NCI-H82 (cell line): ENCODE results near the gene CLMP.

ENCODE experiments used
- DNase-seq: peaks from one replicate; lab custom pipeline; 2025; lab: John Stamatoyannopoulos, UW

Gene CLMP

DNA sequence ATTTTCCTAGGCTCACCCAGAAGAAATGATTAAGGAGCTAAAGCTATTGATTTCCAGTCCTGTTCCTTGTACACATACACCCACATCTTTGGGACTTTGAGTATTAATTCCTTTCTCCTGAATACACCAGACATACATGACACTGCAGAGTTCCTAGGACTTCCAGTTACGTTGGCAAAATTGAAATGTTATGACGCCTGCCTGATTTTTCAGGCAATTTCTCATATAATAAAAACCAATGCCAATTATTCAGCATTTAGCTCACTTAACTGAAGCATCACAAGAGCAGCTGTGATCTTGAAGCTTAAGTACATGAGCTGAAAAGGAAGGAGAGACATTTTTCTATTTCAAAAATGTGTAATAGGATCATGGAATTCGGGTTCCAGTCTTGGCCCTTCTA, 4.5 kb downstream of the CLMP start:
- DNase-seq = no peak

DNA sequence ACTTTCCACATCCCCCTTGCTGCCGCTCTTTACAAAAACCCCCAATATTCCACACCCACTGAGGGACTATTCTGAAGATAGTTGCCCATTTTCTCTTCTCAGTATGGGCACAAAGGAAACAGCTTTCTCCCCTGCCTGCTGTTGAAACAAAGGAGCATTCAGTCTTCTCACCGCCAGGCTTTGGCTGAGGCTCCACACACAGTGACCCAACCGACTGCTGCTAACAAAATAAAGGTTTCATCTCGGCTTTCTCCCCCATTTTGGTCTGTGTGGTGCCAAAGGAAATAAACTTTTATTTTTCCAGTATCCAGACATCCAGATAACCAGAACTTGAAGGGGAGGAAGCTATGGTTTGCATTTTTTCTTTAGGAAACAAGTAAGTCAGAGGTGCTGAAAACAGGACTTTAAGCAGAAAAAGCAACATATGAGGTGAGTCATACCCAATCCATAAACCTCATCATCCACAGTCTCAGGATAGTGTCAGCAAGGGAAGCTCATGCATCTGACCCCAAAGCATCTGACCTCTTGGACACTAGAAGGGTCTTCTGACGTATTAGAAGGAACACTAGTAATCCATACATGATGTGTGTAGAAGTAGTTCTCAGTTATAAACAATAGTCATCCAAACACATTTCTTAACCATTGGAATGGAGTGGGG, 6.4 kb downstream of the CLMP start:
- DNase-seq = no peak

GRCh38 chr11:123187665-123188507, 7.2 kb downstream of the CLMP start:
- DNase-seq = peak; percentile 84

DNA sequence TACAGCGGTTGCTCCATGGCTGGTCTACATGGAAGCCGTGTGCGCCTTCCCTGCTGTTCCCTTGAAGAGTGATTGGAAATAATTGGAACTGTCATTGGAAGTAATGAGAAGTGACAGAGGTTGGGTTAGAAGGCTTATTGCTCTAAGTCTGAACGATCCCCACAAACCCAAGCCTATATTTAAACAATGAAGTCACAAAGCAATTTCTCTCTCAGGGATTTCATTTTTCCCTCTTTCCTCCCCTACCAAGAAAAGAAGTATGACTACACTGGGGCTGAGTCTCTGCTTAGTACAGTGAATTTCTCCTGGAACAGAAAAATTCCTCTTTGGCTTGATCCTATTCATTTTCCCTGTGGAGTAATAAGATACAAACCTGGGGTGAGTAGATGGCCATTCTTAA, 7.8 kb downstream of the CLMP start:
- DNase-seq = no peak

DNA sequence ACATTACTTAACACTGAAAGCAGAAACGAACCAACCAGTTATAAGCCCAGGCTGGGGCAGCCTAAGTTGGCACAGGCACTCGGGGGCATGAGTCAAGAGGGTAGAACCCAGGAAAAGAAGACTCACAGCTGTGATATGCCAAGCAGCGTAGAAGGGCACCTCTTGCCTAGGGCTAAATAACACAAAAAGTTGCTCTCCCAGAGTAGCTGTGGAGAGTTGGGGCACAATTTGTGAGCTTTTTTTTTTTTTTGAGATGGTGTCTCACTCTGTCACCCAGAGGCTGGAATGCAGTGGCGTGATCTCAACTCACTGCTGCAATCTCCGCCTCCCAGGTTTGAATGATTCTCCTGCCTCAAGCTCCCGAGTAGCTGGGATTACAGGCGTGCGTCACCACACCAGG, 8.8 kb downstream of the CLMP start:
- no peak for DNase-seq

GRCh38 chr11:123185326-123185725, 9.7 kb downstream of the CLMP start:
- no peak for DNase-seq

- no peak for DNase-seq
Observed at GRCh38 chr11:123184531-123184930, 10.5 kb downstream of the CLMP start.

- no peak for DNase-seq
Observed at GRCh38 chr11:123183391-123184099, 11.5 kb downstream of the CLMP start.

DNA sequence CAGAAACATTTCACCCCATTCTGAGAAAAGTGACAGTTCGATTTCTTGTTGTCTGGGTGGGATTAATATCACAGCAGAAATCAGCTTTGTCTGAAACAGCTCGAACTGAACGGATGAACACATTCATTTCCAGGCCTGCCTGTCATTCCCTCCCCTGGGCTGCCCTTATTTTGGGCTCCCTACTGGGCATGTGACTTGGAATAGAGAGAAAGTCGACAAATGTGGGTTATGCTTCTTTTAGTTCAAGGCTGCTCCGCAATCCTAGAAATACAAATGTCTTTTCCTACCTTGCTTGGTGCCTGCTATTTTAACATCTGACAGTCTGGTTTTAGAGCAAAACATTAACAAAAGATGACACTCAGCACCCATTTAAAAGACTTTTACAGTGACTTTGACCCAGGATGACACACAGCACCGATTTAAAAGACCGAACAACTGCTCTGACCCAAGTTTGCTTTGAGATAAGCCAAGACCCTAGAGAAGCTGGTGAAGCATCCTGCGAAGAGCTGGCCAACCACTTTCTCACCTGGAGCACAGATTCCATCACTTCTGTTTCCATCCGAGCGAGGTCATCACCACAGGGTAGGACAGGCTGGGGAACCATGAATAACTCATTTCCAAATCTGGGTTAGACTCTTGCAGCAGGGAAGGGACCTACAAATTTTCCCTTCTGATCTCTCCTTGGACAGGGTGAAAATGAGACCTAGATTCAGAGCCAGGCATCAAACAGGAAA, 13.1 kb downstream of the CLMP start:
- DNase-seq = no peak

- no peak for DNase-seq
Observed at GRCh38 chr11:123181075-123181474, 14.0 kb downstream of the CLMP start.

- no peak for DNase-seq
Observed at GRCh38 chr11:123180574-123180973, 14.5 kb downstream of the CLMP start.

- no peak for DNase-seq
Observed at GRCh38 chr11:123180166-123180565, 14.9 kb downstream of the CLMP start.

GRCh38 chr11:123179586-123179985, 15.5 kb downstream of the CLMP start:
- DNase-seq = no peak

DNA sequence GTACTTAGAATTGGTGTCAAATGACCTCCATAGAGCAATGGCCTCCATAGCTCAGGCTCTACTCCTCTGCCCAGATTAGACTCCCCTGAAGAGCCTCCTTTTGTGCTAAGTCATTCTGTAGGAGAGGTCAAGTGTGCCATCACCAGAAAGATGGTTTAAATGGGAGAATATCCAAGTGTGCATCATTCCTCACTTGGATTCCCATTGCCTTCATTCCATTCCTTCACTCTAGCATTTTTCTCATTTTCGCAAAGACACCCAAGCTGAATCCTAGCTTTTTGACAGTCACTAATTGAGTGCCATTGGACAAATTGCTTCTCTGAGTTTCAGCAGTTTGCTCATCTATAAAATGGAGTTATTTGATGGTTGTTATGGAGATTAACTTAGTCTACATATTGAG, 16.9 kb downstream of the CLMP start:
- no peak for DNase-seq

DNA sequence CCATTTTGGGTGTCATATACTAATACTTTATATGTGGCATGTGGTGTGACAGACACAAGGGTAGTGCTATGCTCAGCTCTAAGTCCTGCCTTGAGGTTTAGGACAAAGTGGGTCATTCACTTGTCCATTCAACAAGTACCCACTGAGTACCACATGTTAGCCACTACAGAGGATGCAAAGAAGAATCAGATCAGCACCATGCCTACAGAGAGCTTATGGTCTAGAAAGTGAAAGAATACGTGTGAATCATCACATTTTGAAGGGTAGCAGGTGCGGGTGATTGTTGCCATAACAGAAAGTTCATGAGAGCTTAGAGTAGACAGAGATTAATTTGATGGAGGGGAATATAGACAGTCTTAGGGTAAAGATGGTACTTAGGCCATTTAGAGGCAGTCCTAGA, 18.3 kb downstream of the CLMP start:
- no peak for DNase-seq

DNA sequence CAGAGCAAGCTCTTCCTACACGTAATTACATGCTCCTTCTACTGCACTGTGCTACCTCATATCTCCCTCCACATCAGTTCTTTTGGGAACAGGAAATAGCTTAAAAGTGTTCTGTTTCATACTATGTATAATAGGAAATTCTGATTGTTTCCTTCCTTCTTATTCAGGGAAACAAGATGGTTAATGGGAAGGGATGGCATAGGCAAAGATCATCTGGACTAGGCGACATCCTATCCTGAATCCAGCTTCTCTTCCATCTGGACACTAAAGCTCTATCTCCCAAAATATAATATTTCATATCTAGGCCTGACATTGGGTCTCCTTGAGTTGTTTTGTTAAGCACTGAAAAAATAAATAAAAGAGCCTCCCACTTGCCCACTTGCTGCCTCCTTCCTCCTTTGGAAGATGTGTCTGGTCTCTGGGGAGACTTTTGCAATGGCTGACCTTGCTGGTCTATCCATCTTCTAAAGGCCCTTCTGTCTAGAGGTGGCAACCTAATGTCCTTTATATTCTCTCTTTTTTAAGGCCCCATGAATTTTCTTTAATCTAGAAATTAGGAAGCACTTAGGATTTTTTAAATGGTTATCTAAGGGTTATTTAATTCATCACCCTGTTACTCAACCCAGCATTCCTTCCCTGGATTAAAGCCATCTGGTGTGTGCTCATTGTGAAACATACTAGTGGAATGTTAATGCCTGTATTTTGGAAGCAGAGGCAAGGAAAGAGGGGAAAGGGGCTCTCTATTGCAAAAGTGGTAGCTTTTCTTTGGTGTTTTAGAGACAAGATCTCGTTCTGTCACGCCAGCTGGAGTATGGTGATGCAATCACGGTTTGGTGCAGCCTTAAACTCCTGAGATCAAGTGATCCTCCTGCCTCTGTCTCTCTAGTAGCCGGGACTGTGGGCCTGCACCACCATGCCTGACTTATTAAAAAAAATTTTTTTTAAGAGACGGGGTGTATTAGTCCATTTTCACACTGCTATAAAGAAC, 20.6 kb downstream of the CLMP start:
- DNase-seq = peak; percentile 49

- no peak for DNase-seq
Observed at GRCh38 chr11:123173856-123174186, 21.2 kb downstream of the CLMP start.

DNA sequence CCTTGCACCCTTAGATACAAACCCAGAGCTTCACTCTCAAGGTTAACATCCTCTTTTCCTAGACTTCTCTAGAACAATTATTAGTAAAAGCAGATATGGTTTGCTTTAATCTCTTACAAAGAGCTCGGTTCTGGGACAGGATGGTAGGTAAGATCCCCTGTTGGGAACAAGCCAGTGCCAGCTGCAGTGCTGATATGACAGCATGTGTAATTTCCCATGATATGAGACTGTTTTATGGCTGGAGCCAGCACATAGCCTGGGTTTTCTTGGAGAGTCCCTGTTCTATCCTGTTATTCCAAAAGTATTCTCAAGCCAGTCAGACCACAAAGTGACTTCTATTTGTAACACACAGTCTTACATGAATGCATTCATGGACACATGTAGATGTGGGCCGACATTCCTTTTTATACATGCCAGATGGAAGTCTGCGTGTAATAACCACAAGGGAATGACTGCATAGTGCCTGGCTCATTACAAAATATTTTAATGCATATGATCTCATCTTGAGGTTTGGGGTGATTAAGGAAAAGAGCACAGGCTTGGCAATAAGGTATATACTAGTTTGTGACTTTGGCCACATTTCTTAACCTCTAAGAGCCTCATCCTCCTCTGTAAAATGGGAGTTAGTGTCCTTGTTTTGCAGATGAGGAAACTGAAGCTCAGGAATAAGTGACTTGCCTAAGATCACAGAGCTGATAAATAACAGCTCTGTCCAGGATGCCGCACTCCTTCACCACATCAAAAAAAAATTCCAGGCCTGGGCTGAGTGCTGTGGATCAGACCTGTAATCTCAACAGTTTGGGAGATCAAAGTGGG, 21.8 kb downstream of the CLMP start:
- DNase-seq = no peak

- no peak for DNase-seq
Observed at GRCh38 chr11:123170929-123171328, 24.1 kb downstream of the CLMP start.

DNA sequence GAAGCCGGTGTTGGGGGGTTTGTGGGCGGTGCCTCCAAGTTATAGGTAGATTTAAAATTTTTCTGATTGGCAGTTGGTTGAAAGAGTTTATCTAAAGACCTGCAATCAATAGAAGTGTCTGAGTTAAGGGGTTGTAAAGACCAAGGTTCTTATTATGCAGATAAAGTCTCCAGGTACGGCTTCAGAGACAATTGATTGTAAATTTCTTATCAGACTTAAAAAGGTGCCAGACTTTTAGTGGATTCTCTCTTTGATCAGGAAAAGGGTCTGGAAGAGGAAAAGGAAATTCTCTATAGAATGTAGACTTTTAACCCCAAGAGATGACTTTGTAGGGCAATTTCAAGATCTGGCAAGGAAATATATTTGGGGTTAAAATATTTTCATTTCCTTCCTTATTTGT, 25.2 kb downstream of the CLMP start:
- DNase-seq = no peak
